Lower leg skin (tissue), 3 donors: Measurements from ENCODE around the gene TATDN2.

Experiments used
- POLR2A ChIP-seq, 2 donors: fragments of 450-650 bp; IDR thresholded peaks; one replicate each; pipeline ENCODE4 v1.6.1; 2016 to 2017; ENCODE audit warnings: antibody characterized with exemption in 2 of 2, mild to moderate bottlenecking in 1 of 2, moderate library complexity in 1 of 2
- TF ChIP-seq, protein P1 (sequence below), 3 donors: fragments of 450-650 bp; IDR thresholded peaks; one replicate each; pipeline ENCODE4 v1.5.1; 2016; ENCODE audit warnings: antibody characterized with exemption in 3 of 3, mild to moderate bottlenecking in 3 of 3, moderate library complexity in 2 of 3

DNA sequence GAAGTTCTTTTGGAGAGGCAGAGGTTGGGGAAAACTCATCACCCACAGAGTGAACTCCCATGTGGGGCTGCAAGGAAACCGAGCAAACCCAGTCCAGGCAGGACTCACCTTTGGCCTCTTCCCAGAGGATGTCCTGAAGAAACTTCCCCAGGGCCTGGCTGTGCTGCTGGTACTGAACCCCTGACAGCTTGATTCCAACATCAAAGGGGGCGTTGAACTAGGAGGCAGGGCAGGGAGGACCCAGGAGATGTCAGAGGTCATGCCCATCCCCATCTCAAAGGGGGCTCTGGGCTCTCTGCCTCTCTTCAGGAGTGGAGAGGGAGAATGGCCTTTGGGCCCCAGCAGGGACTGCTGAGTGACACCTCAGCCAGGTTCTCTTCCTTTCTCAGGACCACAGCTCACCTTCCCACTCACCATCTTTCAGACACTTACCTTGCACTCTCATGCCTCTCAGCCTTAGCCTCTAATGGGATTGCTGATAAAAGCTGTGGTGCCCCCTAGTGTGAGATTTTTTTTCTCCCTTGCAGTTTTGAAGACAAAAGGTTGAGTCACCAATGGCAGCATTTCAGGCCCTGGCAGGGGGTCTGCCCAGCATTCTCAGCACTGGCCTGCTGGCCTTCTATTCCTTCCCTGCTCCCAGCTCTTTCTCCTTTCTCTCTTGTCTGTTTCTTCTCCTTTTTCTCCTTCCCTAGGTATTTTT, 38.5 kb downstream of the TATDN2 start:
- TF ChIP-seq, protein P1, sequence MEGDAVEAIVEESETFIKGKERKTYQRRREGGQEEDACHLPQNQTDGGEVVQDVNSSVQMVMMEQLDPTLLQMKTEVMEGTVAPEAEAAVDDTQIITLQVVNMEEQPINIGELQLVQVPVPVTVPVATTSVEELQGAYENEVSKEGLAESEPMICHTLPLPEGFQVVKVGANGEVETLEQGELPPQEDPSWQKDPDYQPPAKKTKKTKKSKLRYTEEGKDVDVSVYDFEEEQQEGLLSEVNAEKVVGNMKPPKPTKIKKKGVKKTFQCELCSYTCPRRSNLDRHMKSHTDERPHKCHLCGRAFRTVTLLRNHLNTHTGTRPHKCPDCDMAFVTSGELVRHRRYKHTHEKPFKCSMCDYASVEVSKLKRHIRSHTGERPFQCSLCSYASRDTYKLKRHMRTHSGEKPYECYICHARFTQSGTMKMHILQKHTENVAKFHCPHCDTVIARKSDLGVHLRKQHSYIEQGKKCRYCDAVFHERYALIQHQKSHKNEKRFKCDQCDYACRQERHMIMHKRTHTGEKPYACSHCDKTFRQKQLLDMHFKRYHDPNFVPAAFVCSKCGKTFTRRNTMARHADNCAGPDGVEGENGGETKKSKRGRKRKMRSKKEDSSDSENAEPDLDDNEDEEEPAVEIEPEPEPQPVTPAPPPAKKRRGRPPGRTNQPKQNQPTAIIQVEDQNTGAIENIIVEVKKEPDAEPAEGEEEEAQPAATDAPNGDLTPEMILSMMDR (IDR thresholded peaks at IDR 0.05): no peak
- no peak for TF ChIP-seq POLR2A (IDR thresholded peaks at IDR 0.05)
